CD4-positive, alpha-beta T cell treated with Interleukin-4 for 1 hour (primary cell): Measurements from ENCODE around the gene WTAP.
A peak's percentile ranks its signal among the peaks of the same experiment; 100 is the strongest.
"Not testable (repeated sequence)": the region's sequence is repeated elsewhere in the genome, so short reads cannot be mapped to it uniquely, and the experiment has no call there.

Source experiments
- DNase-seq, 2 donors: peaks; one replicate each; pipeline ENCODE4 v3.0.0-alpha.2; 2020 to 2022

The WTAP gene

GRCh38 chr6:159729598-159730331 lies 2.5 kb downstream of the WTAP start:
- peak in 1 of 2 donors; percentile 24 for DNase-seq

- no peak for DNase-seq
Observed at GRCh38 chr6:159730332-159730676, 3.0 kb downstream of the WTAP start.

DNA sequence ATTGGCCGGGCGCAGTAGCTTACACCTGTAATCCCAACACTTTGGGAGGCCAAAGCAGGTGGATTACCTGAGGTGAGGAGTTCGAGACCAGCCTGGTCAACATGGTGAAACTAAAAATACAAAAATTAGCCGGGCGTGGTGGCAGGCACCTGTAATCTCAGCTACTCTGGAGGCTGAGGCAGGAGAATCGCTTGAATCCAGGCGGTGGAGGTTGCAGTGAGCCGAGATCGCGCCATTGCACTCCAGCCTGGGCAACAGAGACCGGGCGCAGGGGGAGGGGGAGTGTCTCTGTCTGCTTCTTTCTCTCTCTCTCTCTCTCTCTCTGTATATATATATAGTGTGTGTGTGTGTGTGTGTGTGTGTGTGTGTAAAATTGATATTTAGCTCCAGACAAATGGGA lies 5.2 kb downstream of the WTAP start:
- not testable (repeated sequence) for DNase-seq

GRCh38 chr6:159733395-159733794 lies 6.1 kb downstream of the WTAP start:
- DNase-seq: not testable (repeated sequence)

DNA sequence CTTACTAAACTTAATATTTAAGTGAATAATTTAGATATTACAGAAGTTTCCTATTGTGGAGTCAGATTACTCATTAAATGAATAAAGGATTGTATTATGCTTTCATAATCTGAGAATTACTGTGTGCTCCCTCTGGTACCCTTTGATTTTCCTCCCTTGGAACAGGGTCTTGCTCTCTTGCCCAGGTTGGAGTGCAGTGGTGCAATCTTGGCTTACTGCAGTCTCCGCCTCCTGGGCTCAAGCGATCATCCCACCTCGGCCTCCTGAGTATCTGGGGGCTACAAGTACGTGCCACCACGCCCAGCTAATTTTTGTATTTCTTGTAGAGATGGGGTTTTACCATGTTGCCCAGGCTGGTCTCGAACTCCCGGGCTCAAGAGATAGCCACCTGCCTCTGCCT lies 9.6 kb downstream of the WTAP start:
- DNase-seq: no peak

DNA sequence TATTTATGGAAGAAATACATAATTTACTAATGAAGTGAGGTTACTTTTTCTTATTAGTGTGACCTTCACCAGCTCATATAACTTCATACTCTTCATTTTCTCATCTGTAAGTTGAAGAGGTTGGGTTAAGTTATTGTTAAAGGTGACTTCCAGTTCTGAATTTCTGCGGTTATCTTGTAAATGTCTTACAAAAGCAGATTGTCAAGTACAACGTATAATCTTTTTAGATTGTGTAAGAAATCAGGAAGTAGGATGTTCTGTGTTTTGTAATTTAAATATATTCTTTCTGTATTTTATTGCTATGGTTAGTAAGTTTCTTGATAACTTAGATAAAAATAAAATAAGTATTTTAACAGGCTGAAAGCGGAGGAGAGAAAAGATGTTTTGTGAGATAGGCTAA lies 12.0 kb downstream of the WTAP start:
- no peak for DNase-seq

GRCh38 chr6:159742165-159742564 lies 14.9 kb downstream of the WTAP start:
- DNase-seq: no peak

DNA sequence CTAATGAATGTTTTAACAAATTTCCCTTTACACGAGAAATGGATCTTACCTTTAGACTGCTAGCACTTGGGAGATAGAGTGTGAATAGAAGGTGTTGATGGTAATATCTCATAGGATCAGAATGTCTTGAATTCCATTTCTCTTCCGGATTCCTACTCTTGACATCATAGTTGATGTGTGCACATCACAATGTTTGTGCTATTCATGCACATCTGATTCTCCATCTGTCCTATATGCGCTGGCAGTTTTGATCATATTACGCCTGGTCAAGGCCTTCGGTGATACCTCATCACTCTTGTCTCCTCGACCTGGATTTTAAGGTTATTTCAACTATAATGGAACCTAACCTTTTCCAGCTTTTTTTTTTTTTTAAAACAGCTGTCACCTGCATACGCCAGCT lies 17.8 kb downstream of the WTAP start:
- DNase-seq: no peak

- DNase-seq: no peak
Observed at GRCh38 chr6:159746759-159747158, 19.5 kb downstream of the WTAP start.

- not testable (repeated sequence) for DNase-seq
Observed at GRCh38 chr6:159748127-159748526, 20.8 kb downstream of the WTAP start.

GRCh38 chr6:159751448-159751847 lies 24.1 kb downstream of the WTAP start:
- DNase-seq: no peak

- DNase-seq: no peak
Observed at GRCh38 chr6:159753081-159753872, 26.0 kb downstream of the WTAP start.

DNA sequence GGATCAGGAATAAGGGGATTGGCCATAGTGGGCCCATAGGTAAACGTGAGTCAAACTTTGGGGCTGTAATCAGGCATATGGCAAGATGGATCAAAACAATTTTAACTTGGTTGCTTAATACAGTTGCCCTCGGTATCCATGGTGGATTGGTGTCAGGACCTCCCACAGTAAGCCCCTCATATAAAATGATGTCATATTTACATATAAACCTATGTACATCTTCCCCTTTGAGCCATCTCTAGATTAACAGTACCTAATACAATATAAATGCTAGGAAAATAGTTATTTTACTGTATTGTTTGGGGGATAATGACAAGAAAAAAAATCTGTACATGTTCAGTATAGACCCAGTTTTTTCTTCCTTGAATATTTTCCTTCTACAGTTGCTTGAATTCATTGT lies 27.1 kb downstream of the WTAP start:
- no peak for DNase-seq

- DNase-seq: no peak
Observed at GRCh38 chr6:159754959-159755914, 27.9 kb downstream of the WTAP start.

DNA sequence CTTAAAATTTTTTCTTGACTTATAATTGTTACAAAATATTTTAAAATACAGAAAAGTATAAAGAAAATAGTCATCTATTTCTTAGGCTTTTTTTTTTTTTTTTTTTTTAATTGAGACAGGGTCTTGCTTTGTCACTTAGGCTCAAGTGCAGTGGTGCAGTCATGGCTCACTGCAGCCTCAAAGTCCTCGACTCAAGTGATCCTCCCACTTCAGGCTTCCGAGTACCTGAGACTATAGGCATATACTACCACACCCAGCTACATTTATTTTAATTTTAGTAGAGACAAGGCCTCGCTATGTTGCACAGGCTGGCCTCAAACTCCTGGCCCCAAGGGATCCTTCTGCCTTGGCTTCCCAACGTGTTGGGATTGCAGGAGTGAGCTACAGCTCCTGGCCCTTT lies 29.2 kb downstream of the WTAP start:
- DNase-seq: no peak

GRCh38 chr6:159758031-159759001 lies 31.0 kb downstream of the WTAP start:
- no peak for DNase-seq

DNA sequence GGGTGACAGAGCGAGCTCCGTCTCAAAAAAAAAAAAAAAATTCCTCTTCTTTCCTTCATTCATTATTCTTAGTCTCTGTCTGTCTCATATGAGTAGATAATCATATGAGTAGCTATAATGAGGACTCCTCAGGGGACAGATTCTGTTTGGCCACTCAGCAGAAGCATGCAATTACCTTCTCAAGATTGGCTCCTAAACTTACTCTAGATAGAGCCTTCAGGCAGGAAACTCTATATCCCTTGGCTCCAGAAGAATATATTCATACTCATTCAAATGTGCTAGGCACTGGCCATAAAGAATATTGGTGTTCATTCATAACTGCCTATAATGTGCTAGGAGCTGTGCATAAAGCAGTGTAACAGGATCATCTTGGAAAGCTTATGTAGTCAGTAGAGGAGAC lies 32.3 kb downstream of the WTAP start:
- DNase-seq: no peak

DNA sequence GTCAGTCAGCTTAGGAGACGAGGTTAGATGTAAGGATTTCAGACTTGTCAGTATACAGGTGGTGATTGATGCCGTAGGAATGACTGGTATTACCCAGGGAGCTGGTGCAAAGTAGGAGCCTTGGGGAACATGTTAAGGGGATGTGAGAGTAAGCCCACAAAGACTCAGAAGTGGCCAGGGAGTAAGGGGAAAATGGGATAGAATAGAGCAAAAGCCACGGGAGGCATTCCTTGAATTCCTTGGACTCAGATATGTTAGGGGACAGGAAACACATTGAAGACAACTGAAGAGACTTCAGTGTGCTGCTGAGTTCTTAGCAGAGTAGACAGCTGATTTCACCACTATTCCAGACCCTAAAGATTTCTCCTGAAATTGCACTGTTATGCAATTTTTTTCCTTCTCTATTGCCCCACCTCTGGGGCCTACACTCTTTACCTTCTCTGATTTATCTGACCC lies 33.3 kb downstream of the WTAP start:
- DNase-seq: no peak

- no peak for DNase-seq
Observed at GRCh38 chr6:159761129-159761872, 34.0 kb downstream of the WTAP start.

GRCh38 chr6:159761873-159762680 lies 34.8 kb downstream of the WTAP start, which contains the start of gene ACAT2:
Gene ACAT2, plus strand, starts transcription at chr6:159762045. Its CDS starts 43 bp downstream, at chr6:159762088.
- DNase-seq: peak; percentile 94 to 95
